Endometrial microvascular endothelial cells (primary cell): ENCODE measurements around the gene COL20A1. TPM values are rescaled to one million over a fixed set of nuclear protein-coding genes. Genes with fewer than 3 reads are reported as not detected.
"Not testable (repeated sequence)": the region's sequence is repeated elsewhere in the genome, so short reads cannot be mapped to it uniquely, and the experiment has no call there.

Experiments used
- in situ Hi-C: cut with HindIII; loops from 2 replicates; pipeline ENCODE4 v1.10.0; 2017; ENCODE audit warnings: low sequenced_read_pairs, low pct_unique_long_range_greater_than_20kb; ENCODE audit errors: inconsistent ontology term
- total RNA-seq: library from RNA; depleted of rRNA; stranded (reverse); fragments of >200 nt; gene quantifications from one replicate; pipeline ENCODE4 v1.2.3, GENCODE V29; 2015; ENCODE audit errors: inconsistent ontology term

COL20A1 gene
- total RNA-seq, 1 donor from 2014 or later, result not detected

DNA sequence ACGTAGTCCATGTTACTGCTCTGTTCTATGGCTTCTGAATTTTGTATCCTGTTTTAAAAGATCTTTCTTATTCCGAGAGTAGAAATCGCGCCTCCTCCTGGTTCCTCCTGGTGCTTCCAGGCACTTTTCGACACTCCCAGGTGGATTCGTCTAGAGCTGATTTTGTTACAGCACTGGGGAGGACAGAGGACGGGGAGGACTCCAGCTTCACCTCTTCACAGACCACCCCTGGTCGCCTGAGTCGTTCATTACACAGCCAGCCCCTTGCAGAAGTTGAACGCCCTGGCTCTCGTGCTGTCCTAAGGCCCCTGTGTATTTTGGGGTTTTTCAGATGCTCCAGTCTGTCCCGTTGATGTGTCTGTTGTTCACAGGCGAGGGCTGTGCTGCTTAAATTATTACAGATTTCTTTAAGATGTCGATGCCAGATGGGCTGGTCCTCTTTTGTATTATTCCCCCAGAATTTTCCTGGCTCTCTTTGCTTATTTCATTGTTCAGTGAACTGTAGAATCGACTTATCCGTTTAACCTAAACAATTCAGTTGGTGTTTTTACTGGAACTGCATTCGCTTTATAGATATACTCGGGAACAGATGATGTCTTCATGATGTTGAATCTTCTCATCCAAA is 30.5 kb downstream of the COL20A1 start:
- in situ Hi-C loops, result no loop called here

DNA sequence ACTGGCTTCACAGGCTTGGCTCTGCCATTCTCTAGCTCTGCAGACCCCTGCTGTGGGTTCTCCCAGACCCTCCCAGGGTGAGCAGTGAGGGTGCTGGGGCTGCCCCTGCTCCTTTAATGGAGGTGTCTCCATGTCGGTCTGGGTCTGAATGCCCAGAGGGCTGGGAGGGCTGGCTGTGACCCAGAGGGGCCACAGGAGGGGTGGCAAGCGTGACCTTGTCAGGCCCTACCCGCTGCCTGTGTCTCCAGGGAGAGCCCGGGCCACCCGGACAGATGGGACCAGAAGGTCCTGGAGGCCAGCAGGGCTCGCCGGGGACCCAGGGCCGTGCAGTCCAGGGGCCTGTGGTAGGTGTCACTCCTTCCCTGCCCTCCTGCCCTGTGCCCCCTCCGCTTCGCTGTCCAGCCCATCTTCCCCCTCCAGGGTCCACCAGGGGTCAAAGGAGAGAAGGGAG is 32.1 kb downstream of the COL20A1 start:
- in situ Hi-C loops, result no loop called here

DNA sequence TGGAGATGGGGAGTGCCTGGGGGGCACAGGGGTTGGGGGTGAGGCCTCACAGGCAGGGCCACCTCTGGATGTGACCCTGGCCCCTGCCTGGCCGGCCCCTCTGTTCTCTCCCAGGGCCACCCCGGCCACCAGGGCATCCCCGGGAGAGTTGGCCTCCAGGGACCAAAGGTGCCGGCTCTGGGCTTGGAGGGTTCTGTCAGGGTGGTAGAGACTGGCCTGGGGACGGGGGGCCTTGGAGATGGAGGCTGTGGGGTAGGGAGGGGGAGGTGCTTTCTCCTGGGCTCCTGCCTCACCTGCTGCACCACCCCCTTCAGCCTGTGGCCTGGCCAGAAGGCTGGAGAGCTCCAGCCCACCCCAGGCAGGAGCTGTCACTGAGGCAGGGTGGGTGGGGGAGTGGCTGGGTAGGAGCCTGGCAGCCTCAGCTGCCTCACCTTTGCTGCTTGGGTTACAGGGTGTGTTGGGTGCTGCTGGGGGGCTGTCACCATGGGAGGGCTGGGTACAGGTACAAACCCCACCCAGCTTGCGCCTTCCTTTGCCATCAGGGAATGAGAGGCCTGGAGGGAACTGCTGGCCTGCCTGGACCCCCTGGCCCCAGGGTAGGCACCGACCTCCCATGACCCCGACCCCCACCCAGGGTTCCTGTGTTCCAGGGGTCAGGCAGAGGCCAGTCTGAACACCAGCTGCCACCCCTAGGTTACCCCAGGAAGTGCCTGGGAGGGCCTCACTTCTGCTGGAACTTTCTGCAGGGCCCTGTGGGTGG is 32.7 kb downstream of the COL20A1 start:
- in situ Hi-C loops, result no loop called here

DNA sequence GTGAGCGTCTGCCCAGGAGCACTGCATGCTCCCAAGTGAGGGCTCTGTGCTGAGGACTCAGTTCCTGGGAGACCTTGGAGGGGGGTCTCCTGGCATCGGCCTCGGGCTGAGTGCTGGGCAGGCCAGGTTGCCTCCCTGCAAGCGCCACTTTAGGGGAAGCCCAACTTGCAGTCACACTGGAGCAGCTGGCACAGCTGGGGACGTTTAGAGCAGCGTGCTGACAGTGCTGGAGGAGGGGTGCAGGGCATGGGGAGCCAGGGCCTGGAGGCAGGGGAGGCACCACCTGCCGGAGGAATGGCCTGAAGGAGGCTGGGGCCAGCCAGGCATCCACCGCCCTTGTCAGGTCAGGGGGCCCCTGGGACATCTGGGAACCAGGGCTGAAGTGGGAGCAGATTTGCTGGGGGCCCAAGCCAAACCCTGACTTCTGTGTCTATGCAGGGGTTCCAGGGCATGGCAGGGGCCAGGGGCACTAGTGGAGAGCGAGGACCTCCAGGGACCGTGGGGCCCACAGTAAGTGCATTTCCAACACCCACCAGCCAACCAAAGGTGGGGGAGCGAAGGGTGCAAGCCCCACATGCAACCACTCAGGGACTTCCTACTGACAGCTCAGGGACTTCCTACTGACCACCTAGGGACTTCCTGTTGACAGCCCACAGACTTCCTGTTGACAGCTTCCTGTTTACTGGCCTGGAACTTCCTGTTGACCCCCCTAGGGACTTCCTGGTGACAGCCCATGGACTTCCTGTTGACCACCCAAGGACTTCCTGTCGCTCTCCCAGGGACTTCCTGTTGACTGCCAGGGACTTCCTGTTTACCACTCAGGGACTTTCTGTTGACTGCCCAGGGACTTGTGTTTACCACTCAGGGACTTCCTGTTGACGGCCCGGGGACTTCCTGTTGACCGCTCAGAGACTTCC is 33.6 kb downstream of the COL20A1 start:
- in situ Hi-C loops, result no loop called here

DNA sequence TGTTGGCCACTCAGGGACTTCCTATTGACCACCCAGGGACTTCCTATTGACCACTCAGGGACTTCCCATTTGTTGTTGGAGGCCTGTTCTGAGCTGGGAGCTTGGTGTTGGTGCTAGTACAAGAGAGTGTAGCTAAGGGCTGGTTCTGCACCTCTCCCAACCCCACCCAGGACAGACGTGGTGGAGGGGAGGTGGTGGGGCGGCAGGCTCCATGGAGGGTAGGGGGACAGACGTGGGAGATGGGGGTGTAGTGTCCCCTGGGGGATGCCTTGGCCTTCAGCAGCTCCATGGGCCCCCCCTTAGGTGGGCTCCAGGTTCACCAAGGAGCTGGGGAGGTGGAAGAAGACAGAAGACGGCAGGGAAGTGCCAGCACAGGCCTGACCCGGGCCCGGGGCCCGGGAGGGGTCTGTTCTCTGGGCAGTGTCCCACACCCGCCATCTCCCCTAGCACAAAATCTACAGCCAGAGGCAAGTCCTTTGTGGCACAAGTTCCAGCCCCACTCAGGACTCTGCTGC is 34.3 kb downstream of the COL20A1 start:
- in situ Hi-C loops, result no loop called here

DNA sequence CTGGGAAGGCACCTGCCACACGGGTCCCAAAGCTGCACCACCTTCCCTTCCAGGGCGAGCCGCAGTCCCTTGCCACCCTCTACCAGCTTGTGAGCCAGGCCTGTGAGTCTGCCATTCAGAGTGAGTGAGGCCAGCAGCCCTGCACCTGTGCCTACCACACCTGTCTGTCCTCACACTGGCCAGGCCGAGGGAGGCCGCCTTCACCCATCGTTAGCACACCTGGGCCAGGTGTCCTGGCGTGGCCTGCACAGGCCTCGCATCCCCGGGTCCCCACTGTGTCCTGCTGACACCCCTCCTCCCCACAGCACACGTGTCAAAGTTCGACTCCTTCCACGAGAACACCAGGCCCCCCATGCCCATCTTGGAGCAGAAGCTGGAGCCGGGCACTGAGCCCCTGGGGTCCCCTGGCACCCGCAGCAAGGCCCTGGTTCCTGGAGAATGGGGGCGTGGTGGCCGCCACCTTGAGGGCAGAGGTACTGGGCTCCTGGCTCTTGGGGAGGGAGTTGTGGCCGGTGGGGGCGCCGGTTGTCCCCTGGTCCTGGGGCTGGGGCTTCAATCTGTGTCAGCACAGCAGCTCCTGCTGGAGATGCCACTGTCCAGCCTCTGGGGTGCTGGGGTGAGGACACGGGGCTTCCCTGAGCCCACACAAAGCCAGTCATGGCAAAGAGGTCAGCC is 35.2 kb downstream of the COL20A1 start:
- in situ Hi-C loops, result no loop called here

DNA sequence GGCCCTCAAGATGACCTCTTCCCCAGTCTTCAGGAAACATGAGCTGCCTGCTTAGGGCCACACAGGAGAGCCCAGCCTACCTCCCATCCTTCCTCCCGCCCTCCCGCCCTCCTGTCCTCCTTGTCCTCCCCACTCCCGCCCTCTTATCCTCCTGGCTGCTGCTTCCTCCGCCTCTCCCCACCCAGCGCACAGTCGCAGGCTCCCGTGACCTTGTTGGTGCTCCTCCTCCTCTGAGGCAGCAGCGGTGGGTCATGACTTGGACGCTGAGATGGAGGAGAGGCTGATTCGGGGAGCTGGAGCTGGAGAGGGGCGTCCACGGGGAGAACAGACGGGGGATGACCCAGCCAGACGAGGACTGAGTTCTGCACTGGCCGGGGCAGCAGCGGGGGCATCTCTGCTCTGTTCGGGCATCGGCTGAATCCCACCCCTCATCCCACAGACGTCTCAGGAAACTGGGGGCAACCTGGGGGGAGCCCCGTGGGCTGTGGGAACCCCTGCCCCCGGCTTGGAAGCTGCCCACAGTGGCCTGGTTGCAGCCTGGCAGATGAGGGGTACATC is 35.8 kb downstream of the COL20A1 start:
- in situ Hi-C loops, result no loop called here

DNA sequence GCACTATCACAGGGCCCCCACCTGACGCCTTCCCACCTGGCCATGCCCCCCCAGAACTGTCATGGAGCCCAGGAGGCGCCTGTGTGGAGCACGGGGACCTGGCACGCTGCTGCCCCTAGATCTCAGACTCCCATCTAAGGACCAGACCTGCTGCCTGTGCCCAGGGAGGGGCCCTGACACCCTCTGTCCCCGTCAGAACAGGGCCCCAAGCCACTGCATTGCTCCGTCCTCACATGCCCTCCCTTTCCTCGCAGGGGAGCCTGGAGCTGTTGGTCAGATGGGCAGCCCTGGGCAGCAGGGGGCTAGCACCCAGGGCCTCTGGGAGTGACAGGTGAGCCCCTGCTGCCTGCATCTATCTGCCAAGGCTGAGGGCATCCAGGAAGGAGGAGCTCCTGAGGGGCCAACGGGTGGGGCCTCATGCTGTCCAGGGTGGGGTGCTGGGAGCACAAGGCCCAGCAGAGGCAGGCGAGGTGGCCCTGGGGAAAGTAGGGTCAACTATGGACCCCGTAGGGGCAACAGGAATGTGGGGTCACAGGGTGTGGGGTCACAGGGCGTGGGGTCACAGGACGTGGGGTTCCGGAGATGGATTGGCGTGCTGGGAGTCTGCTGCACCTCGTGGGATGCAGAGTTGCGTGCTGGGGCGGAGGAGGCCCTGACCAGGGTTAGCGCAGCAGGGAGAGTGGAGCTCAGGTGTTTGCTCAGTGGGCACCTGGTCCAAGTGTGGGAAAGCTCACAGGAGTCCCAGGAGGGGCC is 36.5 kb downstream of the COL20A1 start:
- in situ Hi-C loops, result no loop called here

DNA sequence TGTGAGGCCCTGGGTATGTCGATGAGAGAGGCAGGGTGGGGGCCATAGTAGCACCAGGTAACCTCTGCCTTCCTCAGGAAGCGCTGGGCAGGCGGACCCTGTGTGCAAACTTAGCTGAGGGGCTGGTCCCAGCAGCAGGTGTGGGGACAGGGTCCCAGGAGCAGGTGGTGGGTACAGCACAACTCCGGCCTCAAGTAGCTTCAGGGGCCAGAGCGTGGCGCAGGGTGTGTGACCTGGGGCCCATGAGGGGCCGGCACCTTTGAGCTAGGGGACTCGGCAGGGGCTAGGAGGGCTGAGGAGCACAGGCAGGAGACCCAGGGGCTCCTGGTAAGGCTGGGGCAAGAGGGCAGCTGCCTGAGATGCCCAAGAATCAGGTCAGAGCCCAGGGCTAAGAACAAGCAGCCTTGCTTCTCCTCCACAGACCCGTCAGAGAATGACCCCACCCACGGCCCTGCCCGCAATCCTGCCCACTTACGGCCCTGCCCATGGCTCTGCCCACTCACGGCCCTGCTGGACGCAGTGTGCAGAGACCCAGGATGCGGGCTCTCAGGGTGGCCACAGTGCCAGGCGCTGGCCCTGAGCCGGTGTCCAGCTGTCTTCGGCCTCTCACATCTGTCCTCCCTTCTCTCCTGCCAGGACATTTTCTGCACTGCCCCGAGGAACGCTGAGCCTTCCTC is 37.2 kb downstream of the COL20A1 start:
- in situ Hi-C loops, result no loop called here

DNA sequence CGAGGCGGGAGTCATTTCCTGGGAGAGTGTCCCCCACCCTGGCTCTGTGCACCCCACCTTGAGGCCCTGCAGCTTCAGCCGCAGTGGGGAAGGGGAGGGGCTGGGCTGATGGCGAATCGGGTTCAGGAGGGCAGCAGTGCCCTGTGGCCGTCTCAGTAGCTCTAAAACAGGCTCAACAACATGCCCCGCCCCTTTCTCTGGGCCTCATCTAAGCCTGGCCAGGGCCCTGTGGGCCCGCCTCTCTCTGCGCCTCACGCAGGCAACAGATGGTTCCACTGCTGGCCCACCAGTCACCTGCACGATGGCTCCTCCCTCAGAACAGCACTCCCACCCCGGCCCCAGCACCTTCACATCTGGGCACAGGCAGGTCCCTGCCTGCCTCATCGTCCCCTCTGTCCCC is 38.0 kb downstream of the COL20A1 start:
- in situ Hi-C loops, result no loop called here

DNA sequence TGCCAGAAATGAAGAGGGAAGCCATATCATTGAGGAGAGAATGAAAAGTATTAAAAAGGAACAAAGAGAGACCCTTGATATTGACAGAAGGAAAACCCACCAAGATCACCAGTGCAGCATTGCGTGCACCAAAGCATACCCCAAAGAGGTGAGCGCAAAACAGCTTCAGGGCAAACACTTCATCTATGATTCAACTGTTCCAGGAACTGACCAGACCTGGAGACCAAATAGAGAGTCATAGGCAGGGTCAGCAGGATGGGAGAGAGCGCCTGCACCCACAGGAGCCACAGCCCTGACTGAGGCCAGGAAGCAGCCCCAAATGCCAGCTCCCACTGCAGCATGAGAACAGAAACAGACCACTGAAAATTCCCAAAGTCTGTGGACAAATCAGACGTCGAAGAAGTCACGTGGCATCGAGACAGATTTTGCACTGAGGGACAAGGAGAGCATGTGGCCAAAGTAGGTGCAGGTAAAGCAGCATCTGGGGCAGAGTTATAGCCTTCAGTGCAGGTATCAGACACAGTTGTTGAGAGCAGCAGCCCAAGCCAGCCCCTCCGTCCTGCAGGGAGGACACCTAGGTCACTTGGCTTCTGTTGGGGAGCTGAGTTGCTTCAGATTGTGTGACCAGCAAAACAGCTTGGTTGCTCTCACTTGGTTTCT is 38.9 kb downstream of the COL20A1 start:
- in situ Hi-C loops, result no loop called here

DNA sequence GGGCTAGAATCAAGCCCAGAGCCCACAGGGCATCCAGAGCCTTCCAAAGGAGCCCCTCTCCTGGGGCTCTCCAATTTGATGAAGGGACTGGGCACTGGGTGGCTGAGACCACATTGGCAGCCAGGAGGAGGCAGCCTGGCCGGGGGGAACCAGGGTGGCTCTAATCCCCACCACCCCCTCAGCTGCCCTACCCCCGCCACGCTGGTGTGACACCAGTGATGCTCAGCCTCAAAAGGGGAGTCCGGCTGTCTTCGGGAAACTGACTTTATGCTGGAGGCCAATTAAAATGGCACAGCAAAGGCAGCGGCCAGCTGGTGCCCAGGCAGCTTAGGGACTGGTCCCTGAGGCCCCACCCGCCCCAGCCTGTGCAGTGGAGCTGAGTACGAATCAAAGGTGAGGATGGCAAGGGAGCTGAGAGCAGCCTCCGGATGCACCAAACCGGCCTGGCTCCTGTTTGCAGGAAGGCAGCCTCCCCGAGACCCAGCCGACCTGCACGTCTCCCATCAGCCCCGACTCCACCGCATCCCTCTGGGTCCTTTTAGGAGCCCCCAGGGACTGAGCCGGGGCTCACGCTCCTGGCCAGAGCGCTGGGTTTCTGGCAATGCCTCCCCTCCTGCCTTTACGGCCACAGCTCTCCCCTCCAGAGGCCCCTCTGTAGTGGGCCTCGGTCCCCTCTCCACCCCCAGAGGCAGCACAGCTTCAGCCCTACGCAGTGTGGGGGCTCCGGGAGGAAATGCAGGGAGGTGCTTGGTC is 39.7 kb downstream of the COL20A1 start:
- in situ Hi-C loops, result no loop called here

DNA sequence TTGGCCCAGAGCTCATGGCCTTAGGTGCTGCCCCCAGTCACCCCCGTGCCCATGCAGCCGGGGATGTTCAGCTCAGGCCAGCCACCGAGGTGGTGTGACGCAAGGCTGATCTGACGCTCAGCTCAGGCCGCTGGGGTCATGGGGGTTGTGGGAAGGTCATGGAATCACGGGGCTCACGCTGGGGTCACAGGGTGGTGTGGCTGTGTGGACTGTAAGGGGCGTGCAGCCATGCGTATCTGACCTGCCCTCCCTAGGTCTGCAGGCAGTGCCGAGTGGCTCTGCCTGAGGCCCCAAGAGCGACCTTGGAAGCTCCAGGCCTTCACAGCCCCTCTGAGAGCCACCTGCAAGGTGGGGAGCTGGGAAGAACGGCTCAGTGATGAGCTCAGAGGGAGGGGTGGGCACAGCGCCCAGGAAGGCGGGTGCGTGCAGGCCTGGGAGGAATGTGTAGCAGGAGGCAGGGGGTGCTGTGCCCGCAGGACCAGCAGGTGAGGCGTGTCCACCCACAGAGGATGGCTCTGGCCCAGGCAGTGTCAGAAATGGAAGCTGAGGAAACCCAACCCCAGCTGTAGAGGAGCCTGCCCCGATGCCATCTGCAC is 40.4 kb downstream of the COL20A1 start:
- in situ Hi-C loops, result no loop called here

DNA sequence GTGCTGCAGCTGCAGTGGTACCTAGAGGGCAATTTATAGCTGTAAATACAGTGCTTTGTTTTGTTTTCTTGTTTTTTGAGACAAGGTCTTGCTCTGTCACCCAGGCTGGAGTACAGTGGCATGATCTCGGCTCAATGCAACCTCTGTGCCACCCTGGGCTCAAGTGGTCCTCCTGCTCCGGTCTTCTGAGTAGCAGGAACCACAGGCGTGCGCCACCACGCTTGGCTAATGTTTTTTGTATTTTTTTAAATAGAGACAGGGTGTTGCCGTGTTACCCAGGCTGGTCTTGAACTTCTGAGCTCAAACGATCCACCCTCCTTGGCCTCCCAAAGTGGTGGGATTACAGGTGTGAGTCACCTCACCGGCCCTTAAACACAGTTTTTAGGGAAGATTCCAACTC is 41.4 kb downstream of the COL20A1 start:
- in situ Hi-C loops, result no loop called here

DNA sequence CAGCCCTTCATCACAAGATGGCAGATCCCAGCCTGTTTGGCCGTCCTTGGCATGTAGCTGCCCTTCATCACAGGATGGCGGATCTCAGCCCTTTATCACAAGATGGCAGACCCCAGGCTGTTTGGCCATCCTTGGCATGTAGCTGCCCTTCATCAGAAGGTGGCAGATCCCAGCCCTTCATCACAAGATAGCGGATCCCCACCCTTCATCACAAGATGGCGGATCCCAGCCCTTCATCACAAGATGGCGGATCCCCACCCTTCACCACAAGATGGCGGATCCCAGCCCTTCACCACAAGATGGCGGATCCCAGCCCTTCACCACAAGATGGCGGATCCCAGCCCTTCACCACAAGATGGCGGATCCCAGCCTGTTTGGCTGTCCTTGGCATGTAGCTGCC is 42.1 kb downstream of the COL20A1 start:
- in situ Hi-C loops, result not testable (repeated sequence)

DNA sequence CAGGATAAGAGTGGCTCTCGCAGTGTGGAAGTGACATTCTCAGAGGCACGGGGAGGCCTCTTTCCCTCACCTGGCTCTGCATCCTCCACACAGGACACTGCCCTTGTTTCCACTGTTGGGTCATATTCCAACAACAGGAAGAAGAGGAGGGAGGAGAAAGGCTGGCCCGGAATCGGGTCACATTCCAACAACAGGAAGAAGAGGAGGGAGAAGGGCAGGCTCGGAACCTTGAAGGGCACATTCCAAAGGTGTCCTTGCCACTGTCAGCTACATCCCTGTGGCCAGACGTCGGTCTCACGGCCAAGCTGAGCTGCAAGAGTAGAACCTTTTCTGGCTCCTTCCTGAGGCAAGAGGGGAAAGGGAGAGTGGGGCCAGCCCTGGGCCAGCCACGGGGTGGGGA is 42.7 kb downstream of the COL20A1 start:
- in situ Hi-C loops, result no loop called here
